H9 (cell line): Measurements from ENCODE around the gene BRAT1. TPM values are rescaled to one million over a fixed set of nuclear protein-coding genes. Genes with fewer than 3 reads are reported as not detected.

Experiments
- DNase-seq: peaks from one replicate; pipeline ENCODE4 v3.0.0-alpha.2; 2017
- H2AFZ ChIP-seq: one replicate; pipeline ENCODE4 v1.6.1; 2013; ENCODE audit warnings: mild to moderate bottlenecking, low read length, control low read depth, moderate library complexity
- H2AK5ac ChIP-seq: 2 replicates; pipeline ENCODE4 v1.6.1; 2013; ENCODE audit warnings: low read length, control low read depth, mixed read lengths; ENCODE audit not compliant: insufficient read length
- H2BK120ac ChIP-seq: one replicate; pipeline ENCODE4 v1.6.1; 2013; ENCODE audit warnings: low read depth, mild to moderate bottlenecking, low read length, control low read depth, inconsistent platforms; ENCODE audit not compliant: poor library complexity, severe bottlenecking
- H2BK12ac ChIP-seq: 2 replicates; pipeline ENCODE4 v1.6.1; 2013; ENCODE audit warnings: low read length, control low read depth, mixed read lengths, low read depth; ENCODE audit not compliant: insufficient read length
- H2BK15ac ChIP-seq: 2 replicates; pipeline ENCODE4 v1.6.1; 2013; ENCODE audit warnings: low read depth, low read length, control low read depth
- H2BK20ac ChIP-seq: one replicate; pipeline ENCODE4 v1.6.1; 2013; ENCODE audit warnings: low read depth, mild to moderate bottlenecking, low read length, control low read depth, inconsistent platforms; ENCODE audit not compliant: poor library complexity, severe bottlenecking
- H2BK5ac ChIP-seq: 2 replicates; pipeline ENCODE4 v1.6.1; 2013; ENCODE audit warnings: low read length, control low read depth, mixed read lengths; ENCODE audit not compliant: insufficient read length
- H3K14ac ChIP-seq: 2 replicates; pipeline ENCODE4 v1.6.1; 2013; ENCODE audit warnings: low read length, control low read depth; ENCODE audit not compliant: insufficient read depth
- H3K18ac ChIP-seq: 2 replicates; pipeline ENCODE4 v1.6.1; 2013; ENCODE audit warnings: low read depth, mild to moderate bottlenecking, mixed read lengths, low read length, control low read depth; ENCODE audit not compliant: insufficient read length
- H3K23ac ChIP-seq: 2 replicates; pipeline ENCODE4 v1.6.1; 2013; ENCODE audit warnings: low read length, control low read depth, mixed read lengths, low read depth; ENCODE audit not compliant: insufficient read length
- H3K23me2 ChIP-seq: 2 replicates; pipeline ENCODE4 v1.6.1; 2013; ENCODE audit warnings: low read depth, mild to moderate bottlenecking, mixed read lengths, low read length, control low read depth; ENCODE audit not compliant: insufficient read length, poor library complexity, severe bottlenecking
- H3K27ac ChIP-seq: 2 replicates; pipeline ENCODE4 v1.5.1; 2013; ENCODE audit warnings: low read length, control low read depth, mixed read lengths, low read depth; ENCODE audit not compliant: insufficient read length
- H3K27me3 ChIP-seq: 2 replicates; pipeline ENCODE4 v1.6.1; 2013; ENCODE audit warnings: low read length, control low read depth, inconsistent platforms; ENCODE audit not compliant: insufficient read depth
- H3K4ac ChIP-seq: 2 replicates; pipeline ENCODE4 v1.6.1; 2013; ENCODE audit warnings: low read depth, mild to moderate bottlenecking, control low read depth, inconsistent platforms, low read length, moderate library complexity
- H3K4me1 ChIP-seq: 2 replicates; pipeline ENCODE4 v1.6.1; 2013; ENCODE audit warnings: low read length, control low read depth, inconsistent platforms; ENCODE audit not compliant: insufficient read depth
- H3K4me2 ChIP-seq: 2 replicates; pipeline ENCODE4 v1.6.1; 2013; ENCODE audit warnings: low read length, control low read depth, mixed read lengths; ENCODE audit not compliant: insufficient read length, insufficient read depth
- H3K56ac ChIP-seq: 2 replicates; pipeline ENCODE4 v1.6.1; 2013; ENCODE audit warnings: low read depth, mild to moderate bottlenecking, mixed read lengths, low read length, control low read depth; ENCODE audit not compliant: insufficient read length
- H3K79me1 ChIP-seq: 2 replicates; pipeline ENCODE4 v1.6.1; 2013; ENCODE audit warnings: low read depth, mild to moderate bottlenecking, moderate library complexity, low read length, control low read depth, inconsistent platforms; ENCODE audit not compliant: insufficient read depth, poor library complexity, severe bottlenecking
- H3K79me2 ChIP-seq: 2 replicates; pipeline ENCODE4 v1.6.1; 2013; ENCODE audit warnings: low read length, control low read depth, inconsistent platforms; ENCODE audit not compliant: insufficient read depth
- H3K9ac ChIP-seq: 2 replicates; pipeline ENCODE4 v1.6.1; 2013; ENCODE audit warnings: low read length, control low read depth, mixed read lengths; ENCODE audit not compliant: insufficient read length; ENCODE audit errors: extremely low read depth
- H3K9me3 ChIP-seq: one replicate; pipeline ENCODE4 v1.6.1; 2013; ENCODE audit warnings: low read depth, low read length, inconsistent platforms; ENCODE audit not compliant: control insufficient read depth
- H3T11ph ChIP-seq: one replicate; pipeline ENCODE4 v1.6.1; 2013; ENCODE audit warnings: mild to moderate bottlenecking, low read length, control low read depth, inconsistent platforms
- H4K20me1 ChIP-seq: one replicate; pipeline ENCODE4 v1.6.1; 2013; ENCODE audit not compliant: control insufficient read depth, insufficient read length, insufficient read depth
- H4K5ac ChIP-seq: 2 replicates; pipeline ENCODE4 v1.6.1; 2013; ENCODE audit warnings: low read depth, mild to moderate bottlenecking, mixed read lengths, low read length, control low read depth; ENCODE audit not compliant: insufficient read length
- H4K8ac ChIP-seq: replicated peaks from 2 replicates; pipeline ENCODE4 v1.6.1; 2013; ENCODE audit warnings: low read length, control low read depth, mixed read lengths, low read depth; ENCODE audit not compliant: insufficient read length
- H4K91ac ChIP-seq: 2 replicates; pipeline ENCODE4 v1.6.1; 2013; ENCODE audit warnings: low read depth, mild to moderate bottlenecking, moderate library complexity, mixed read lengths, low read length, control low read depth; ENCODE audit not compliant: insufficient read length
- H3K27ac Mint-ChIP-seq, 3 experiments: 2 replicates in 2 of 3; 3 replicates in 1 of 3; pipeline ENCODE4 v1.8.0; 2020 to 2021; ENCODE audit warnings: mixed read lengths in 3 of 3, mild to moderate bottlenecking in 1 of 3, moderate library complexity in 1 of 3
- H3K27me3 Mint-ChIP-seq: 2 replicates; pipeline ENCODE4 v1.8.0; 2021; ENCODE audit warnings: low read depth, mild to moderate bottlenecking, moderate library complexity, mixed read lengths
- H3K36me3 Mint-ChIP-seq, 3 experiments: 2 replicates in 2 of 3; 3 replicates in 1 of 3; pipeline ENCODE4 v1.8.0; 2020 to 2021; ENCODE audit warnings: low read depth in 3 of 3, mixed read lengths in 3 of 3; ENCODE audit not compliant: insufficient read depth in 1 of 3
- H3K4me1 Mint-ChIP-seq, 2 experiments: 2 replicates each; pipeline ENCODE4 v1.8.0; 2020; ENCODE audit warnings: mixed read lengths in 2 of 2
- H3K4me3 Mint-ChIP-seq, 2 experiments: 2 replicates in 1 of 2; 3 replicates in 1 of 2; pipeline ENCODE4 v1.8.0; 2020 to 2021; ENCODE audit warnings: mild to moderate bottlenecking in 2 of 2, mixed read lengths in 2 of 2, moderate library complexity in 1 of 2
- H3K9me3 Mint-ChIP-seq, 2 experiments: 2 replicates in 1 of 2; 3 replicates in 1 of 2; pipeline ENCODE4 v1.8.0; 2020; ENCODE audit warnings: mild to moderate bottlenecking in 2 of 2, mixed read lengths in 2 of 2, moderate library complexity in 1 of 2
- WGBS: extraction: QIAGEN DNeasy Blood & Tissue Kit; methylation state at CpG from one replicate; pipeline ENCODE4 v1.1.7; 2013; ENCODE audit warnings: missing lambda C conversion rate, low lambda C conversion rate, mixed read lengths; ENCODE audit not compliant: insufficient read length; ENCODE audit errors: extremely low coverage; 5-methylcytosine and 5-hydroxymethylcytosine counted together
- total RNA-seq: library from RNA; stranded (reverse); gene quantifications from 2 replicates; pipeline ENCODE4 v1.2.1, GENCODE V29; 2021
- TF ChIP-seq, protein P1 (sequence below): fragments of 200-600 bp; sonication (generic); conservative IDR thresholded peaks from 3 replicates; pipeline ENCODE4 v1.8.0; 2021; ENCODE audit warnings: antibody characterized with exemption, mild to moderate bottlenecking

Gene BRAT1
- total RNA-seq, 1 experiment from 2014 or later, result 41.2 TPM

- TF ChIP-seq, protein P1, sequence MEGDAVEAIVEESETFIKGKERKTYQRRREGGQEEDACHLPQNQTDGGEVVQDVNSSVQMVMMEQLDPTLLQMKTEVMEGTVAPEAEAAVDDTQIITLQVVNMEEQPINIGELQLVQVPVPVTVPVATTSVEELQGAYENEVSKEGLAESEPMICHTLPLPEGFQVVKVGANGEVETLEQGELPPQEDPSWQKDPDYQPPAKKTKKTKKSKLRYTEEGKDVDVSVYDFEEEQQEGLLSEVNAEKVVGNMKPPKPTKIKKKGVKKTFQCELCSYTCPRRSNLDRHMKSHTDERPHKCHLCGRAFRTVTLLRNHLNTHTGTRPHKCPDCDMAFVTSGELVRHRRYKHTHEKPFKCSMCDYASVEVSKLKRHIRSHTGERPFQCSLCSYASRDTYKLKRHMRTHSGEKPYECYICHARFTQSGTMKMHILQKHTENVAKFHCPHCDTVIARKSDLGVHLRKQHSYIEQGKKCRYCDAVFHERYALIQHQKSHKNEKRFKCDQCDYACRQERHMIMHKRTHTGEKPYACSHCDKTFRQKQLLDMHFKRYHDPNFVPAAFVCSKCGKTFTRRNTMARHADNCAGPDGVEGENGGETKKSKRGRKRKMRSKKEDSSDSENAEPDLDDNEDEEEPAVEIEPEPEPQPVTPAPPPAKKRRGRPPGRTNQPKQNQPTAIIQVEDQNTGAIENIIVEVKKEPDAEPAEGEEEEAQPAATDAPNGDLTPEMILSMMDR, result no peak
- no peak overlapping the region for H3T11ph ChIP-seq
These were observed 34.0 kb upstream of the BRAT1 start for GRCh38 chr7:2589341-2589740.

More at GRCh38 chr7:2589341-2589740, 34.0 kb upstream of the BRAT1 start:
- Histone ChIP-seq H2BK120ac (no peak overlapping the region), H2BK5ac (no peak overlapping the region), H2BK20ac (no peak overlapping the region), H4K5ac (no peak overlapping the region), H3K79me2 (no peaks in the 10 kb centered on the region), H4K20me1 (no peaks in the 10 kb centered on the region), H3K27me3 (no peaks in the 10 kb centered on the region), H3K79me1 (no peaks in the 10 kb centered on the region), H3K9ac (no peak overlapping the region), H3K4ac (no peak overlapping the region), H3K23me2 (no peaks in the 10 kb centered on the region), H3K23ac (no peak overlapping the region), H3K14ac (no peak overlapping the region), H3K56ac (no peak overlapping the region), H2AFZ (no peak overlapping the region), H2BK15ac (no peak overlapping the region), H3K4me2 (no peak overlapping the region), H2BK12ac (no peak overlapping the region), H4K8ac (no peak overlapping the region), H3K4me1 (no peaks in the 10 kb centered on the region), H3K9me3 (no peaks in the 10 kb centered on the region), H2AK5ac (no peak overlapping the region), H3K18ac (no peak overlapping the region), H3K27ac (no peak overlapping the region), H4K91ac (no peak overlapping the region)
- H3K27me3 Mint-ChIP-seq, result no peaks in the 10 kb centered on the region
- peak overlapping the region in 2 of 3 experiments; percentile 54 to 82; a peak in 1 of 7 replicates for H3K27ac Mint-ChIP-seq
- H3K4me1 Mint-ChIP-seq, result peaks cover 9 to 19% of the 10 kb centered on the region in 2 experiments
- no CpG with 5 or more reads among the region's 16 CpGs for WGBS
- H3K36me3 Mint-ChIP-seq, result peaks cover 0 to 5% (median 0%) of the 10 kb centered on the region in 3 experiments; a peak in 3 of 7 replicates
- H3K4me3 Mint-ChIP-seq, result no peak overlapping the region
- no peak for DNase-seq
- H3K9me3 Mint-ChIP-seq, result no peaks in the 10 kb centered on the region
